Panc1 (cell line): ENCODE measurements around the gene ZFR2. TPM values are rescaled to one million over a fixed set of nuclear protein-coding genes. Genes with fewer than 3 reads are reported as not detected.

Experiments used
- ATAC-seq: fragments of 200-7000 bp; cut with Tn5 transposase; 2 replicates; pipeline ENCODE4 v1.9.1; 2020; ENCODE audit warnings: mild to moderate bottlenecking, moderate library complexity
- BruUV-seq: library from RNA; stranded (reverse); fragments of 400-500 nt; replicated peaks from 2 replicates; lab custom pipeline; 2021; lab: Mats Ljungman, UMichigan
- CTCF ChIA-PET: fragments of 300-600 bp; sonication (Branson Sonifier 250); formaldehyde crosslinking; loops from one replicate; lab custom pipeline; 2022; ENCODE audit warnings: antibody characterized with exemption; lab: Charles Lee
- POLR2A ChIA-PET: fragments of 300-600 bp; sonication (Branson Sonifier 250); formaldehyde crosslinking; loops from one replicate; lab custom pipeline; 2022; ENCODE audit warnings: antibody characterized with exemption; lab: Charles Lee
- DNase-seq: peaks from one replicate; pipeline ENCODE4 v3.0.0-alpha.2; 2010; ENCODE audit warnings: low read depth, low spot score
- H3K27ac ChIP-seq: 2 replicates; pipeline ENCODE4 v1.5.1; 2011; ENCODE audit warnings: mild to moderate bottlenecking, low read length, inconsistent platforms
- H3K27me3 ChIP-seq: fragments of 200-500 bp; sonication (Bioruptor generic); 2 replicates; pipeline ENCODE4 v1.6.0; 2014; ENCODE audit warnings: low read length, inconsistent platforms; ENCODE audit not compliant: control insufficient read depth, insufficient read depth
- H3K36me3 ChIP-seq: fragments of 200-500 bp; sonication (Bioruptor generic); 2 replicates; pipeline ENCODE4 v1.5.1; 2014; ENCODE audit warnings: inconsistent platforms, mild to moderate bottlenecking, low read length, moderate library complexity; ENCODE audit not compliant: control insufficient read depth, insufficient read depth
- H3K4me1 ChIP-seq: 2 replicates; pipeline ENCODE4 v1.5.1; 2011; ENCODE audit warnings: inconsistent platforms, mild to moderate bottlenecking, low read length, moderate library complexity; ENCODE audit not compliant: control insufficient read depth, insufficient read depth
- H3K4me3 ChIP-seq, 2 experiments: 2 replicates each; pipeline ENCODE4 v1.5.1; 2011 to 2012; ENCODE audit warnings: low read depth in 2 of 2, low read length in 2 of 2, mild to moderate bottlenecking in 2 of 2, inconsistent platforms in 1 of 2, moderate library complexity in 1 of 2
- H3K9me3 ChIP-seq: fragments of 200-500 bp; sonication (Bioruptor generic); 2 replicates; pipeline ENCODE4 v1.5.1; 2014; ENCODE audit warnings: low read depth, mild to moderate bottlenecking, inconsistent platforms, low read length, moderate library complexity; ENCODE audit not compliant: control insufficient read depth, insufficient read depth
- POLR2AphosphoS5 ChIP-seq: IDR thresholded peaks from 2 replicates; pipeline ENCODE4 v1.6.1; 2012; ENCODE audit warnings: mild to moderate bottlenecking, low read depth, low read length, moderate library complexity
- SIN3A ChIP-seq: IDR thresholded peaks from 2 replicates; pipeline ENCODE4 v1.6.1; 2012; ENCODE audit warnings: low read depth, mild to moderate bottlenecking, low read length, moderate library complexity, borderline replicate concordance; ENCODE audit not compliant: insufficient read depth
- TCF7L2 ChIP-seq: IDR thresholded peaks from 2 replicates; pipeline ENCODE4 v1.6.1; 2011; ENCODE audit warnings: mild to moderate bottlenecking, low read depth, low read length, inconsistent platforms
- in situ Hi-C: cut with HindIII; loops from 2 replicates; pipeline ENCODE4 v1.10.0; 2016; ENCODE audit warnings: low sequenced_read_pairs, low pct_unique_long_range_greater_than_20kb
- intact Hi-C: fragments of 100-400 bp; cut with micrococcal nuclease; formaldehyde crosslinking; loops from one replicate; pipeline ENCODE4 v1.10.0; 2022; ENCODE audit not compliant: unreplicated experiment
- total RNA-seq: library from RNA; stranded (reverse); gene quantifications from one replicate; pipeline ENCODE4 v1.2.1, GENCODE V29; 2021; ENCODE audit not compliant: unreplicated experiment
- TF ChIP-seq, protein P1 (sequence below): fragments of 450-650 bp; IDR thresholded peaks from 2 replicates; pipeline ENCODE4 v1.5.1; 2017; ENCODE audit warnings: mild to moderate bottlenecking
- TF ChIP-seq, protein P2 (sequence below), 2 experiments: IDR thresholded peaks; 2 replicates each; pipeline ENCODE4 v1.6.1; 2011 to 2012; ENCODE audit warnings: low read depth in 2 of 2, control low read depth in 1 of 2, low read length in 1 of 2, mild to moderate bottlenecking in 1 of 2, moderate library complexity in 1 of 2; ENCODE audit not compliant: insufficient read depth in 1 of 2

ZFR2 gene
- total RNA-seq, 1 experiment from 2014 or later = 0.74 TPM

DNA sequence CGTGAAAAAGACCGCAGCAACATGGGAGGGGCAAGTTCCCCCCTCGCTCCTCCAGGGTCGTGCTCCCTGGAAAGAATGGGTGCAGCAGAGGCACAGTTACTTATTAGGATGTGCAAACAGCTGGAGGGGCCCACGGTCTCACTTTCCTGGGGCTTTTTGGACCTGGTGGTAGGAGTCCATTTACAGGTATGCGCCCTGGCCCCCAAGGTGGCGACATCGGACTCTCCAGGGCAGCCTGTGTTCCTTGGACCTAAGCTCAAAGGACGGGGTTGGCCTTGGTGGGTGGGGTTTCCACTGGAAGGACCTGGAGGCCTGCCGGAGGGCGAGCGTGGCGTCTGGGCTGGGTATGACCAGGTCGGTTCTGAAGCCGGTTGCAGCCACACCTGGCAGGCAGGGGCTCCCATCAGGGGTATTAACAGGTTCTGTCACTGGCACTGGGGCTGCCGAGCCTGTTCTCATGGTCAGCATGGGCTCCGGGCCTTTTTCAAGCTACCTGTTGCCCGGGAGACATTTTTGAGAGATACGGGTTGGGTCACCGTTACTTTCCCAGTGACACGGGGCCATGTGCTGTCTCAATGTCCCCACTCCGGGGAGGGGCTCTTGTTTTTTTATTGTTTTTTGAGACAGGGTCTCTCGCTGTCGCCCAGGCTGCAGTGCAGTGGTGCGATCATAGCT, 5.9 kb downstream of the ZFR2 start:
- TF ChIP-seq, protein P1, sequence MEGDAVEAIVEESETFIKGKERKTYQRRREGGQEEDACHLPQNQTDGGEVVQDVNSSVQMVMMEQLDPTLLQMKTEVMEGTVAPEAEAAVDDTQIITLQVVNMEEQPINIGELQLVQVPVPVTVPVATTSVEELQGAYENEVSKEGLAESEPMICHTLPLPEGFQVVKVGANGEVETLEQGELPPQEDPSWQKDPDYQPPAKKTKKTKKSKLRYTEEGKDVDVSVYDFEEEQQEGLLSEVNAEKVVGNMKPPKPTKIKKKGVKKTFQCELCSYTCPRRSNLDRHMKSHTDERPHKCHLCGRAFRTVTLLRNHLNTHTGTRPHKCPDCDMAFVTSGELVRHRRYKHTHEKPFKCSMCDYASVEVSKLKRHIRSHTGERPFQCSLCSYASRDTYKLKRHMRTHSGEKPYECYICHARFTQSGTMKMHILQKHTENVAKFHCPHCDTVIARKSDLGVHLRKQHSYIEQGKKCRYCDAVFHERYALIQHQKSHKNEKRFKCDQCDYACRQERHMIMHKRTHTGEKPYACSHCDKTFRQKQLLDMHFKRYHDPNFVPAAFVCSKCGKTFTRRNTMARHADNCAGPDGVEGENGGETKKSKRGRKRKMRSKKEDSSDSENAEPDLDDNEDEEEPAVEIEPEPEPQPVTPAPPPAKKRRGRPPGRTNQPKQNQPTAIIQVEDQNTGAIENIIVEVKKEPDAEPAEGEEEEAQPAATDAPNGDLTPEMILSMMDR = no peak
- TF ChIP-seq TCF7L2 (no peak), POLR2AphosphoS5 (no peak), SIN3A (no peak)
- TF ChIP-seq, protein P2, sequence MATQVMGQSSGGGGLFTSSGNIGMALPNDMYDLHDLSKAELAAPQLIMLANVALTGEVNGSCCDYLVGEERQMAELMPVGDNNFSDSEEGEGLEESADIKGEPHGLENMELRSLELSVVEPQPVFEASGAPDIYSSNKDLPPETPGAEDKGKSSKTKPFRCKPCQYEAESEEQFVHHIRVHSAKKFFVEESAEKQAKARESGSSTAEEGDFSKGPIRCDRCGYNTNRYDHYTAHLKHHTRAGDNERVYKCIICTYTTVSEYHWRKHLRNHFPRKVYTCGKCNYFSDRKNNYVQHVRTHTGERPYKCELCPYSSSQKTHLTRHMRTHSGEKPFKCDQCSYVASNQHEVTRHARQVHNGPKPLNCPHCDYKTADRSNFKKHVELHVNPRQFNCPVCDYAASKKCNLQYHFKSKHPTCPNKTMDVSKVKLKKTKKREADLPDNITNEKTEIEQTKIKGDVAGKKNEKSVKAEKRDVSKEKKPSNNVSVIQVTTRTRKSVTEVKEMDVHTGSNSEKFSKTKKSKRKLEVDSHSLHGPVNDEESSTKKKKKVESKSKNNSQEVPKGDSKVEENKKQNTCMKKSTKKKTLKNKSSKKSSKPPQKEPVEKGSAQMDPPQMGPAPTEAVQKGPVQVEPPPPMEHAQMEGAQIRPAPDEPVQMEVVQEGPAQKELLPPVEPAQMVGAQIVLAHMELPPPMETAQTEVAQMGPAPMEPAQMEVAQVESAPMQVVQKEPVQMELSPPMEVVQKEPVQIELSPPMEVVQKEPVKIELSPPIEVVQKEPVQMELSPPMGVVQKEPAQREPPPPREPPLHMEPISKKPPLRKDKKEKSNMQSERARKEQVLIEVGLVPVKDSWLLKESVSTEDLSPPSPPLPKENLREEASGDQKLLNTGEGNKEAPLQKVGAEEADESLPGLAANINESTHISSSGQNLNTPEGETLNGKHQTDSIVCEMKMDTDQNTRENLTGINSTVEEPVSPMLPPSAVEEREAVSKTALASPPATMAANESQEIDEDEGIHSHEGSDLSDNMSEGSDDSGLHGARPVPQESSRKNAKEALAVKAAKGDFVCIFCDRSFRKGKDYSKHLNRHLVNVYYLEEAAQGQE (IDR thresholded peaks at IDR 0.05; ENCODE audit: insufficient read depth in 1 of 2, low read depth in 2 of 2, low read length in 1 of 2) = no peak
- intact Hi-C loops = no loop called here
- DNase-seq = no peak
- ChIA-PET POLR2A (no interaction called here), CTCF (interaction anchor here (1.3 kb wide), 1 partner anchor 13 kb away, joined by 3 read pairs; no protein-coding TSS in a partner anchor)
- H3K4me1 ChIP-seq = no peaks in the 10 kb centered on the region
- no peak overlapping the region for H3K4me3 ChIP-seq
- in situ Hi-C loops = no loop called here
- no peak overlapping the region for H3K27ac ChIP-seq
- no peaks in the 10 kb centered on the region for H3K36me3 ChIP-seq
- ATAC-seq = no peak
- no peaks in the 10 kb centered on the region for H3K9me3 ChIP-seq
- H3K27me3 ChIP-seq = no peaks in the 10 kb centered on the region
- BruUV-seq = no TSS peak

DNA sequence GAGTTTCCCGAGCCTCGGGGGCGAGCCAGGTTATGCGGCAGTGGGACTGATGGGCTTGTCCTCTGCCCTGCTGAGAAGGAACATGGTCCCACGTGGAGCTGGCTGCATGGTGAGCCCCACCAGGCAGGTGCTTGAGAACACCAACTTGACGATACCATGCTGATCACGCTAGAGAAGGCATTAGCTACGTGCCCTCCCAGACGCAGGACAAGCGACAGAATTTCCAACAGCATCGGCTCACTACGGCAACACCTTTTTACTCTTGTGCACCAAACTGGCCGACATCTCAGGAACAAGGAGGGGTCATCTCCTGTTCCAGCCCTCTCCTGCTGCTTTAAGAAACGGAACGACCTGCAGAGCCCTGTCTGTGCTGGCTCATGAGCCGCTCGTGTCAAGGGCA, 8.3 kb downstream of the ZFR2 start:
- POLR2A ChIA-PET = no interaction called here
- no peak for DNase-seq
- no peak for ATAC-seq
- no peak for TF ChIP-seq POLR2AphosphoS5
- TF ChIP-seq TCF7L2 = no peak
- TF ChIP-seq, protein P2 (IDR thresholded peaks at IDR 0.05; ENCODE audit: insufficient read depth in 1 of 2, low read depth in 2 of 2, low read length in 1 of 2) = no peak
- no peak overlapping the region for H3K27ac ChIP-seq
- intact Hi-C loops = no loop called here
- no peaks in the 10 kb centered on the region for H3K9me3 ChIP-seq
- in situ Hi-C loops = no loop called here
- CTCF ChIA-PET = no interaction called here
- no peaks in the 10 kb centered on the region for H3K36me3 ChIP-seq
- BruUV-seq = no TSS peak
- H3K4me3 ChIP-seq = no peak overlapping the region
- H3K4me1 ChIP-seq = no peaks in the 10 kb centered on the region
- no peaks in the 10 kb centered on the region for H3K27me3 ChIP-seq
